Adrenal gland (tissue), 12 donors: ENCODE measurements around the gene FAM174C. TPM values are rescaled to one million over a fixed set of nuclear protein-coding genes. Genes with fewer than 3 reads are reported as not detected.
"Not testable (repeated sequence)": the region's sequence is repeated elsewhere in the genome, so short reads cannot be mapped to it uniquely, and the experiment has no call there.

ENCODE experiments used
- DNase-seq, 7 donors: peaks; one replicate each; pipeline ENCODE4 v3.0.0-alpha.2; 2019 to 2020
- H3K27ac ChIP-seq, 5 donors: fragments of 200-600 bp; sonication (generic) in 4 of 5; 1 replicate in 3 of 5; 2 replicates in 2 of 5; pipeline versions ENCODE4 v1.5.1 to v1.8.0; 2016 to 2020; ENCODE audit warnings: mild to moderate bottlenecking in 1 of 5
- H3K27me3 ChIP-seq: fragments of 200-600 bp; 2 replicates; pipeline ENCODE4 v1.8.0; 2021
- H3K36me3 ChIP-seq, 2 donors: fragments of 200-600 bp; replicated peaks in 1 of 2; 1 replicate in 1 of 2; 2 replicates in 1 of 2; pipeline versions ENCODE4 v1.5.1 to v1.8.0; 2018 to 2022
- H3K4me1 ChIP-seq, 2 donors: fragments of 200-600 bp; replicated peaks in 1 of 2; 1 replicate in 1 of 2; 2 replicates in 1 of 2; pipeline versions ENCODE4 v1.5.1 to v1.8.0; 2018 to 2021
- H3K4me3 ChIP-seq, 4 donors: fragments of 200-600 bp; sonication (generic) in 3 of 4; one replicate each; pipeline ENCODE4 v1.5.1; 2016 to 2018
- H3K9me3 ChIP-seq, 3 donors: fragments of 200-600 bp; sonication (generic) in 1 of 3; replicated peaks in 1 of 3; 1 replicate in 2 of 3; 2 replicates in 1 of 3; pipeline versions ENCODE4 v1.5.1 to v1.8.0; 2016 to 2021
- CTCF ChIP-seq, 6 experiments: fragments of 450-650 bp in 4 of 6; fragments of 200-600 bp in 2 of 6; sonication (generic) in 1 of 6; IDR thresholded peaks; 1 replicate in 5 of 6; 2 replicates in 1 of 6; pipeline versions ENCODE4 v1.5.1 to v1.8.0; 2016 to 2021; ENCODE audit warnings: antibody characterized with exemption in 6 of 6, mild to moderate bottlenecking in 2 of 6, moderate library complexity in 1 of 6
- POLR2A ChIP-seq, 2 donors: fragments of 450-650 bp; IDR thresholded peaks; one replicate each; pipeline ENCODE4 v1.6.1; 2017; ENCODE audit warnings: antibody characterized with exemption in 2 of 2, mild to moderate bottlenecking in 2 of 2, moderate library complexity in 1 of 2
- whole genome bisulfite sequencing, 4 donors: extraction: QIAGEN DNeasy Blood & Tissue Kit in 2 of 4; methylation state at CpG; one replicate each; pipeline versions ENCODE4 v1.1.5 to v1.1.7; 2013 to 2017; 5-methylcytosine and 5-hydroxymethylcytosine counted together
- intact Hi-C, 2 donors: fragments of 100-400 bp; cut with DNase I; formaldehyde crosslinking; loops; one replicate each; pipeline versions ENCODE4 v1.14.1 to v1.15.0; 2022 to 2023
- polyA plus RNA-seq, 3 donors: library from polyadenylated mRNA; stranded (reverse); fragments of 200-250 nt in 2 of 3; fragments of 350-450 nt in 1 of 3; fragmentation: Illumina TruSeq in 1 of 3; extraction: RNeasy Lipid Tissue Mini Kit (QIAGEN cat#74804) in 1 of 3; gene quantifications; one replicate each; pipeline ENCODE4 v1.2.3, GENCODE V29; 2013 to 2014
- total RNA-seq, 9 donors: library from RNA; depleted of rRNA in 4 of 9; stranded (reverse); fragments of >200 nt in 4 of 9; fragments of 120-200 nt in 1 of 9; fragmentation: NEBNext Ultra II Directional in 1 of 9; extraction: Animal tissue kit (Norgen Biotek cat#: 25700) in 1 of 9; gene quantifications; one replicate each; pipeline versions ENCODE4 v1.1.0 to v1.2.4, GENCODE V29; 2013 to 2023
- donor health status: healthy with polysubstance abuse.
- donor health status: Bipolar disorder and iron deficiency.
- donor health status: DM: yes; HTN: yes; CAD: no.
- donor health status: DM: no; HTN: no; CAD: no.
- donor health status: DM: no; HTN: no; CAD: no.
- donor health status: DM: yes; HTN: yes; CAD: no.

Gene FAM174C
- total and polyA plus RNA-seq, 12 donors = 3.8 to 279 (median 86.5) TPM

- Histone ChIP-seq H3K27ac (peak overlapping the region; percentile 61 to 99 (median 93)), H3K4me3 (peak overlapping the region in 1 of 4 donors; percentile 12), H3K27me3 (no peaks in the 10 kb centered on the region), H3K4me1 (peaks cover 56 to 65% of the 10 kb centered on the region in 2 donors), H3K36me3 (no peaks in the 10 kb centered on the region), H3K9me3 (no peaks in the 10 kb centered on the region)
- intact Hi-C loops = loop anchor here (2.0 kb wide), 2 partner anchors 21 to 23 kb away; partner anchors contain the start of gene CIRBP (in 1 of the 2)
- peak; percentile 75 to 94 (median 87) for DNase-seq
- 42 to 58% (median 44%) methylated on average over 13 to 26 of the region's 26 CpGs for WGBS, 4 donors
- TF ChIP-seq CTCF (IDR thresholded peaks at IDR 0.05) = no peak
- TF ChIP-seq POLR2A (IDR thresholded peaks at IDR 0.05) = peak in 1 of 2 donors; percentile 54
These were observed 29.7 kb upstream of the FAM174C start for GRCh38 chr19:1245494-1246264.

- WGBS, 4 donors = 68 to 76% (median 71%) methylated on average over 17 to 27 of the region's 27 CpGs
- Histone ChIP-seq H3K4me1 (peaks cover 53 to 58% of the 10 kb centered on the region in 2 donors), H3K27ac (peak overlapping the region; percentile 61 to 99 (median 93))
- H3K9me3 ChIP-seq, H3K4me3 ChIP-seq, H3K36me3 ChIP-seq, H3K27me3 ChIP-seq, intact Hi-C loops: not testable (repeated sequence)
- peak in 5 of 7 donors; percentile 60 to 86 (median 68) for DNase-seq
These were observed 28.9 kb upstream of the FAM174C start for GRCh38 chr19:1246265-1247087.

GRCh38 chr19:1247748-1248138, 27.6 kb upstream of the FAM174C start:
- TF ChIP-seq CTCF (IDR thresholded peaks at IDR 0.05) (no peak), POLR2A (IDR thresholded peaks at IDR 0.05) (peak in 1 of 2 donors; percentile 2)
- WGBS, 4 donors = 58 to 71% (median 65%) methylated on average over 7 to 8 of the region's 8 CpGs; no CpG with 5 or more reads in 1 of the 4 donors
- H3K4me1 ChIP-seq = peaks cover 53 to 56% of the 10 kb centered on the region in 2 donors
- H3K9me3 ChIP-seq = no peaks in the 10 kb centered on the region
- H3K27ac ChIP-seq = peak overlapping the region; percentile 84 to 100 (median 99)
- peak in 1 of 7 donors; percentile 48 for DNase-seq
- H3K27me3 ChIP-seq = no peaks in the 10 kb centered on the region
- peaks cover 0 to 11% of the 10 kb centered on the region in 2 donors for H3K36me3 ChIP-seq
- intact Hi-C loops = no loop called here
- H3K4me3 ChIP-seq = peak overlapping the region in 1 of 4 donors; percentile 92

GRCh38 chr19:1248139-1248785, 27.1 kb upstream of the FAM174C start, which contains the start of gene MIDN:
Gene MIDN, plus strand, starts transcription at chr19:1248583. Its CDS starts 1,714 bp downstream, at chr19:1250297.
- peak; percentile 89 to 94 (median 91) for DNase-seq
- H3K4me1 ChIP-seq = peaks cover 51 to 54% of the 10 kb centered on the region in 2 donors

More at GRCh38 chr19:1248139-1248785, 27.1 kb upstream of the FAM174C start, which contains the start of gene MIDN:
- Histone ChIP-seq H3K36me3 (peaks cover 0 to 11% of the 10 kb centered on the region in 2 donors), H3K27ac (peak within 1 kb of the TSS; percentile 84 to 100 (median 99)), H3K27me3 (no peaks in the 10 kb centered on the region), H3K4me3 (peak within 1 kb of the TSS; percentile 33 to 92 (median 77)), H3K9me3 (no peaks in the 10 kb centered on the region)
- intact Hi-C loops = no loop called here
- TF ChIP-seq CTCF (IDR thresholded peaks at IDR 0.05) (peak in 5 of 6 experiments; percentile 14 to 36 (median 20)), POLR2A (IDR thresholded peaks at IDR 0.05) (peak; percentile 93 to 97)
- WGBS, 4 donors = 0 to 1% (median 1%) methylated on average over 24 to 60 of the region's 60 CpGs; no CpG with 5 or more reads in 1 of the 4 donors
